ENCODE results near the gene TACC2. TPM values are rescaled to one million over a fixed set of nuclear protein-coding genes. Genes with fewer than 3 reads are reported as not detected.

TACC2 gene
- total RNA-seq, 2 donors from 2014 or later = 247 to 286 TPM

DNA sequence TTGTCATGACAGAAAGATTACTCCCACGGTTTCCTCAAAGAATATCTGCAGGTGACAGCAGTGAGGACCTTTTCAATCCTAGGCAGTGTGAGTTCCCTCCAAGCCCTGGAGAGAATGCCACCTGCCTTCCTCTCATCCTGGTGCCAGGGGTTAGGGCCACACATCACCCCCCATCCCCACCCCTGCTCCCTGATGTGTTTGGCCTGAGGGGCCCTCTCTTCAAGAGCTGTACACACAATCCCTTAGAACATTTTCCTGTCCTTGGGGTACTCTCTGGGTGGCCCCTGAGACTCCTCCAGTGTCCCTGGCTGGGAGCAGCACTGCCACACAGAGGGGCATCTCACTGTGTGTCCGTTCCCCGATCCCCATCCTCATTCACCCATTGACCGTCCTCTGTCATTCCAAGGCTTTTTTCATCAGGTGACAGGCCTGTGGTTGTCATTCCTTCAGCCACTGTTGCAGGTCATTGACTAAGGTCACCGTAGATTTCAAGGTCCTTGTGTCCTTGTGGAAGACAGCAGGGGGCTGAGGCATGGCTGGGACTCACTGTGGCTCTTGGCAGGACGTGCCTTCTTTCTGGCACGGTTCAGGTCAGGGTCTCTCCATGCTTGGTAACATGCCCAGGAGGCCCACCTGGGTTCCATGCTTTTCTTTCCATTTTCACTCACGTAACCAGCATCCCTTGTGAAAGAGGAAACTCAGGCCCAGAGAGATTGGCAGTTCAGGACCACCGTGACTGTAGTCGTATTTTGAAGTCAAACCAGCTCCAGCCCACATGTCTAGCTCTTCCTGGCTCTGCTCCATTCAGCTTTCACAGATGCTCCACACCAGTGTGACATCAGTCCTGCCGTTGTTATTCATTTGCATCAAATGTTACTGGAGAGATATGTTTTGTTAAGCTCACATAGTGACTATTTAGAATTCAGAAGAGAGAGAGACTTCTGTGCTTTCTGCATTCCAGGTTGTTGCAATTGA, 255.3 kb downstream of the TACC2 start:
- no peak for DNase-seq (ENCODE audit: low spot score)
- TF ChIP-seq CTCF (IDR thresholded peaks at IDR 0.05) = no peak
- Histone ChIP-seq H3K4me3 (no peak overlapping the region), H3K36me3 (peaks cover 92% of the 10 kb centered on the region), H3K4me1 (peaks cover 0 to 13% of the 10 kb centered on the region in 2 donors), H3K27ac (no peak overlapping the region), H3K9me3 (no peaks in the 10 kb centered on the region), H3K27me3 (no peaks in the 10 kb centered on the region)

DNA sequence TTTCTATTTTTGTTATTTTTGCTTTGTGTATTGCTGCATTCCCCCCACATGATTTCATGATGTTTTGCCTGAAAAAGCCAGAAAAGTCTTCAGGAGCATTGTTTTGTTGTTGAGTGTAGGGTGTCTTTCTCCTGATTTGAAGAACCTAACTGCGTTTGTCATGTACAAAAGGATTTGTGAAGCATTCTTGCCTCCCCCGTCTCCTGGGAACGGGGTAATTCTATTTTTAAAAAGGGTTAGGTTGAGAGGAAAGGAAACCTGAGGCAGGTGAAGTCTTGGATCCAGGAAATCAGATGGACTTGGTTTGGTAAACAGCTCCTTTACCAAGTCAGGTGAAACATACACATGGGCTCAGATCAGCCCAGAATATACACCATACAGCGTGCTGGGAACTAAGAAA, 256.2 kb downstream of the TACC2 start:
- Histone ChIP-seq H3K36me3 (peaks cover 88% of the 10 kb centered on the region), H3K4me3 (no peak overlapping the region), H3K27me3 (no peaks in the 10 kb centered on the region), H3K27ac (no peak overlapping the region), H3K4me1 (peaks cover 0 to 18% of the 10 kb centered on the region in 2 donors), H3K9me3 (no peaks in the 10 kb centered on the region)
- no peak for TF ChIP-seq CTCF (IDR thresholded peaks at IDR 0.05)
- no peak for DNase-seq (ENCODE audit: low spot score)

GRCh38 chr10:122245897-122246296, 256.9 kb downstream of the TACC2 start:
- peak overlapping the region in 1 of 2 donors; percentile 82 for H3K27ac ChIP-seq
- H3K4me1 ChIP-seq = peaks cover 0 to 23% of the 10 kb centered on the region in 2 donors

GRCh38 chr10:122246830-122247520, 258.0 kb downstream of the TACC2 start:
- peak overlapping the region; percentile 48 to 82 for H3K27ac ChIP-seq
- H3K4me1 ChIP-seq = peaks cover 0 to 23% of the 10 kb centered on the region in 2 donors
- no peak for TF ChIP-seq CTCF (IDR thresholded peaks at IDR 0.05)
- no peaks in the 10 kb centered on the region for H3K27me3 ChIP-seq
- no peaks in the 10 kb centered on the region for H3K9me3 ChIP-seq
- peaks cover 82% of the 10 kb centered on the region for H3K36me3 ChIP-seq
- DNase-seq (ENCODE audit: low spot score) = no peak
- no peak overlapping the region for H3K4me3 ChIP-seq

More at GRCh38 chr10:122245897-122246296, 256.9 kb downstream of the TACC2 start:
- H3K36me3 ChIP-seq = peaks cover 82% of the 10 kb centered on the region
- no peak for DNase-seq (ENCODE audit: low spot score)
- no peak overlapping the region for H3K4me3 ChIP-seq
- no peaks in the 10 kb centered on the region for H3K9me3 ChIP-seq
- TF ChIP-seq CTCF (IDR thresholded peaks at IDR 0.05) = no peak
- H3K27me3 ChIP-seq = no peaks in the 10 kb centered on the region

DNA sequence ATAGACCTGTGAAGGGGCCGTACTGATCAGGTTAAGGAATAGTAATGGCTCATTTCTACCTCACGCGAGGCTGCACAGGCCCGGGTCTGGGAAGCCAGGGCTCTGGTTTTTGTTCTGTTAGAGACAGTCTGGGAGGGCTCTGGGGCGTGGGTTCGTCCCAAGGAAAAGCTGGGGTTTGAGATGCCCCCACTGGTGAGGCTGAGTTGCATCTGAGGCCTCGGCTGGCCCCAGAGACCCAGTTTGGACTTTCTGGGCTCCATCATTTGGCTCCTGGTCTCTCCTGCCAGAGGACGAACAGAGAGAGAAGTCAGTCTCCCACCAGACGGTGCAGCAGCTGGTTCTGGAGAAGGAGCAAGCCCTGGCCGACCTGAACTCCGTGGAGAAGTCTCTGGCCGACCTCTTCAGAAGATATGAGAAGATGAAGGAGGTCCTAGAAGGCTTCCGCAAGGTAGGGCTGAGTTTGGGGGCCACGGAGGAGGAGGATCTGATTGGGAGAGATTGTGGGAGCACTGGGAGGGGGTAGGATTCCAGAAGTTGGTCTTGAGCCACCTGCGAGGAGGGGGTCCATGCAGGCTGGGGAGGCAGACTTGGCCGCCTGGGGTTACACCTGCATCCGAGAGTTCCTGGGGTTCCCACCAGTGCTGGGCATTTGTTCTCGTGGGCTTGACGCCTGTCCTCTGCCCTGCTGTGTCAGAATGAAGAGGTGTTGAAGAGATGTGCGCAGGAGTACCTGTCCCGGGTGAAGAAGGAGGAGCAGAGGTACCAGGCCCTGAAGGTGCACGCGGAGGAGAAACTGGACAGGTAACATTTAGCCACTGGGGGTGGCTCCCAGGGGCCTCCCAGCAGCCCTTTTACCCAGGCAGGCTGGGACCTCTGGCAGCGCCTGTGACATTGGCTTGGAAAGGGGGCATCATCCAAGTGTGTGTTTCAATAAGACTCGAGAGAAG, 259.7 kb downstream of the TACC2 start:
- peak overlapping the region; percentile 48 to 82 for H3K27ac ChIP-seq
- H3K27me3 ChIP-seq = no peaks in the 10 kb centered on the region
- peaks cover 78% of the 10 kb centered on the region for H3K36me3 ChIP-seq
- peaks cover 0 to 23% of the 10 kb centered on the region in 2 donors for H3K4me1 ChIP-seq
- TF ChIP-seq CTCF (IDR thresholded peaks at IDR 0.05) = no peak
- no peak for DNase-seq (ENCODE audit: low spot score)
- no peak overlapping the region for H3K4me3 ChIP-seq
- no peaks in the 10 kb centered on the region for H3K9me3 ChIP-seq
